Astrocyte of the hippocampus (primary cell): ENCODE results near the gene CASTOR2.
"Not testable (repeated sequence)": the region's sequence is repeated elsewhere in the genome, so short reads cannot be mapped to it uniquely, and the experiment has no call there.

Experiments
- DNase-seq: peaks from one replicate; pipeline ENCODE4 v3.0.0; 2011; ENCODE audit warnings: low read depth, low spot score

Gene CASTOR2

DNA sequence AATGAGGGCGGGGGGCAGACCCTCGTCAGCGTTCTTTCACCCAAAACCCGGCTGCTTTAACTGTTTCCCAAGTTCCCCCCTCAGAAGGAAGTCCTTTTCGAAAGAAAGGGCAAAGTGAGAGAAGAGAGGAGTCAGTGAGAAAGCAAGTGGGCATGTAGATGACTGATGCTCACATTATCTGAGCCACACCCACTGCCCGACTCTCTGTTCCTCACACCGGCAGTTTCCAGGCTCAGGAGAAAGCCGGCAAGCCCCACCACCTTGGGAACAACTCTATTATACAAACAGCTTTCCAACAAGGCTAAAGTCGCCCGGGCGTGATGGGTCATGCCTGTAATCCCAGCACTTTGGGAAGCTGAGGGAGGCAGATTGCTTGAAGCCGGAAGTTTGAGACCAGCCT is 86.0 kb downstream of the CASTOR2 start:
- DNase-seq, result no peak

DNA sequence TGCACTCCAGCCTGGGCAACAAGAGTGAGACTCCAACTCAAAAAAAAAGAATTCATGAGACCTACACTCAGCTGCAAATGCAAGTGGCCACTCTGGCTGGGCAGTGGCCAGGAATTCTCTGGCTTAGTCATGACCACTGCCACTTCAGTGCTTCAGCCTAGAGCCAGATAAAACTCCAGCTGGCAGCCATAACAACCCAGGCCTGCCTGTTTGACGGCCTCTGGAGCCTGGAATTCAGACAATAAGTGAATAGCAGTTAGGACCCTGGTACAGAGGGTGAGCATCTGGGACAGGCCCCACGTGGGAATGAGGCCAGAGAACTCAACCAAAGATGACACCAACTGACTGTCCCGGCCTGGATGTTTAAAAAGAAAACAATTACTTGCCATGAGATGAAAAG is 90.2 kb downstream of the CASTOR2 start:
- peak; percentile 98 for DNase-seq

DNA sequence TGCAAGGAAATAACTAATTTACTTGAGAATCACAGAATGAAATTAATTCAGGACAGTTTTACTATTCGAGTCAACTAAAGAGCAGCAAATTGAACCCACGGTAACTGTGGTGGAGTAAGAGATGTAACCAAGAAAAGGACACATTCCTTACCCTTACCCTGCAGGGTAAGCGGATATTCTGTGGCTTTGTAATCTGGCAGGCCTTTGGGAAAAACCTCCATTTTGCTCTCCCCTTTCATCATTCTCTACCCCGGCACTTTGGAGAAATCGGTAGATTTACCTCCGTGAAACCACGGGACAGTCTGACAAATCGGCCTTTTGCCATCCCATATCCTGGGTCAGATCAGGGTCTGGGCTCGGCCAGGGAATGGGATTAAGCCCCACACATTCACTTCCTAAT is 90.7 kb downstream of the CASTOR2 start:
- DNase-seq, result peak; percentile 66

DNA sequence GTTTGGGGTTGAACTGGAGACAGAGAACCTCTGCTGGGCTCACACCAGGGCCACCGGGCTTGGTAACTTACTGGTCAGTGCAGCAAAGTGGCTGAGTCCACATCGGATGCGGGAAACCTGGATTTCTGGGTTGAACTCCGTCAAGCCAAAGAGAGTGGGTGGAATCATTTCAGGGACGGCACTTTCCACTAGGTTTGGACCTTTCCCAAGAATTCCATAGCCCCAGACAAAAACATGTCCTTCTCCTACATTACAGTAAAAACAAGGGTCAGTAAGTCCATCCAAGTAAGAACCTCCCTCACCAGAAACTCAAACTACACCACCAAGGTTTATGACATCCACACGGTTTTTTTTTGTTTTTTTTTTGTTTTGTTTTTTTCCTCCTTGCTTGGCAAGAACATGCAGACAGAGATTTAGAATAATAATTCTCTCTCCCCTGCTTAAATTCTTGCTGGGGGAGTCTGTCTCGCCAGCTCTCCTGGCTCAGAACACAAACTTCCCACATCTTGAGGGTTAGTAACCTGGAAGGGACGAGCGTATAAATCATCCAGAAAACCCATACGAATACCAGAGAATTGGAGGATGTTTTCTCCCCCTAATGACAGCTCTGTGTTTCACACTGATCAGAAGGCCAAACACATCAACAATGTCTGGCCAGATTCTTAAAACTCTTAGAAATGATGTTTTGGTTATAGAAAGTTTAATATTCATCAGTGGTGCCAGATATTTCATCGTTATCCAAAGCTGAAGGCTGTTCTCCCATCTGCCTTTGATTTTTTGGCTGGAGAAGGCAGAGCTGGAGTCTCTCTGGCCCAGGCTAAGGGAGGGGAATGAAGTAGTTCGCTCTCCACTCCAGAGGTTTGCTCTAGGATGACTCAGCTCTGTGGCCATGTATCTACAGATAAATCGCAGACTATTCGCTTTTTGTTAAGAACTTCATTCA is 91.6 kb downstream of the CASTOR2 start:
- DNase-seq, result peak; percentile 84

DNA sequence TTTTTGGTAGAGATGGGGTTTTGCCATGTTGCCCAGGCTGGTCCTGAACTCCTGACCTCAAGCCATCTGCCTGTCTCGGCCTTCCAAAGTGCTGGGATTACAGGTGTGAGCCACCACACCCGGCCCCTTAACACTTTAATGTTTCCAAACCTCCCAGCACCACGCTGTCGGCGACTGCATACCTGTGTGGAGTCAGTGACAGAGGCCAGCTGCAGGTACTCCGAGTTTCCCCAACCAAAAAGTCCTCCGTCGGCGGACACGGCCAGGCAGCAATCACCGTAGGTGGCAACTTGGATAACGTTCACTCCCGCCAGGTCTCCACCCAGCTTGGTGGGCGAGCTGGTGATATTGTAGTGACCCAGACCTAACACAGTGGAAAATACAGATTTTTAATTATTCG is 93.9 kb downstream of the CASTOR2 start:
- no peak for DNase-seq

DNA sequence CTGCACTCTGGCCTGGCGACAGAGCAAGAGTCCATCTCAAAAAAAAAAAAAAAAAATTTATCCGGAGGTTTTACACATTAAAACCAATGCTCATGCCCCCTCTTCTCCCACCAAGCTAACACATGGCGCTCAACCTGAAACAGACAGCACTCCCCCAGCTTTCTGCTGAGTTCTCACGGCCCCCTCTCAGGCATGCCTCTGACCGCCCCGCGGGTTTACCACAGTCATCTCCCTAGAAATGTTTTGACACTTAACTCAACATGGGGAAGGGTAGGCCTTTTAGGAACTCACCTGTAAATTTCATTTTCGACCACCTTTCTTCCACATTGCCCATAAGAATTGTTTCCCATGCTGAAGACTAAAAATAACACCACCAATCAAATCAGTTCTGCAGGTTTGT is 99.8 kb downstream of the CASTOR2 start:
- no peak for DNase-seq

DNA sequence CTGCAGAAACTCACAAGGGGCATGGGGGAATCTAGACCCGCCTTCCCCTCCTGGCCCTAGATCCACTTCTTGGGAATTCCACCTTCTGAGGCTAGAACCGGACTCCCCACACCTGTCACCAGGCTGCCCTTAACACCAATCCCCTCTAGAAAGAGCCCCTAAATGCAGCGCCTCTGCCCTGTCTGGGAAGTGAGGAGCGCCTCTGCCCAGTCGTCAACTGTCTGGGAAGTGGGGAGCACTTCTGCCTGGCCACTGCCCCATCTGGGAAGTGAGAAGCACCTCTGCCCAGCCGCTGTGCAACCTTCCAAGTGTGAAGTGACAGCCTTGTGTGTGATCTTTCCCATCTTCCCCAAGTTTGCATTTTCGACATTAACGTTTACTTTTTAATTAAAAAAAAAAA is 100.3 kb downstream of the CASTOR2 start:
- no peak for DNase-seq

DNA sequence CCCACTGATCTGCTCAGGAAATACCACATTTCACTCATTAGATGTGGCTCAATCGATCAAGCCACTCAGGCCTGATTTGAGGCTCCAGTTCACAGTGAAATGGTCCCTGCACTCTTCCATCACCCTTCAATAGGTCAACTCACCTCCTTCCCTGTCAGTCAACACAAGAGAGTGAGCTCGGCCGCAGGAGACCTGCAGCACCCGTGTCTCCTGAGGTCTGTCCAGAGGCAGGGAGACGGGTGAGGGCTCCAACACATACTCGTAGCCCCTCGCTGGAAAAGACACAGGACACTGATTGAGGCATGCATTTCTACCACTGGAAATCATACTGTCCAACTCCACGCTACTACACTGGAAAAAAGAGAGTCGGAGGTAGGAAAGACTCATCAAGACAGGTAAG is 102.0 kb downstream of the CASTOR2 start:
- DNase-seq, result no peak

DNA sequence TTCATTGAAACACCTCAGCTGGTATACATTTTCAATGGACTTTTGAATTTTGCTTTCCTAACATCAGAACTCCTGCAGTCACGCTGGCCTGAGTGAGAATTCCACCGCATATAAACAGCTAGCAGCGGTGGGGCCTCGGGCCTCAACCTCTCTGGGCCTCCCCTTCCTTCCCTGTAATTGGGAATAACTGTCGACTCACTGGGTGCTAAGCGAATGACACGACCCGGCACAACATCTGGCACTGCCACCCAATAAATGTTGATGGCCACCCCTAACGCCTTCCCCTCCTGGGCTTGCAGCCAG is 108.4 kb downstream of the CASTOR2 start:
- DNase-seq, result no peak

DNA sequence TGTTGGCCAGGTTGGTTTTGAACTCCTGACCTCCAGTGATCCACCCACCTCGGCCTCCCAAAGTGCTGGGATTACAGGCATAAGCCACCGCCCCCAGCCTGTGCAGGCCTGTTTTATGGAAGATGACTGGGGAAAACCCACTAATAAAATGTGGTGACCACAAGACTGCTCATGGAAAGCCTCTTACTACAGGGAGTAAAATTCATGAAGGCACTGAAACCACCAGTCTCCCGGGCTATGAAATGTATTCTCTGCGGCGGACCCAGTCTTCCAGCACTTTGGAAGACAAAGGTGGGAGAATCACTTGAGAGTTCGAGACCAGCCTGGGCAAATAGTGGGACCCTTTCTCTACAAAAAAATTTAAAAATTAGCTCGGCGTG is 109.7 kb downstream of the CASTOR2 start:
- not testable (repeated sequence) for DNase-seq
